ENCODE results near the gene MTUS2.

GRCh38 chr13:28859717-28860116 lies 39.6 kb downstream of the MTUS2 start:
- no peak for TF ChIP-seq CTCF (IDR thresholded peaks at IDR 0.05; ENCODE audit: insufficient read depth, low read length, poor library complexity, severe bottlenecking)
- TF ChIP-seq EZH2phosphoT487 (conservative IDR thresholded peaks at IDR 0.05; ENCODE audit: low read length): no peak

Measured in SU-DHL-6 (cell line).